ENCODE results near the gene SEMA3B. TPM values are rescaled to one million over a fixed set of nuclear protein-coding genes. Genes with fewer than 3 reads are reported as not detected.

SEMA3B gene
- total RNA-seq, 1 experiment from 2014 or later = 7.3 TPM

GRCh38 chr3:50275141-50275995 is 6.4 kb downstream of the SEMA3B start:
- peaks cover 27% of the 10 kb centered on the region for H3K4me1 Mint-ChIP-seq
- no peak overlapping the region for H3K27ac Mint-ChIP-seq
- no peaks in the 10 kb centered on the region for H3K9me3 Mint-ChIP-seq
- DNase-seq (ENCODE audit: low spot score) (peak; percentile 70), ATAC-seq (peak; percentile 19)
- CTCF ChIA-PET = interaction anchor here (0.6 to 12.5 kb wide), 28 partner anchors 9 to 317 kb away, joined by 3 to 145 read pairs (median 6); partner anchors contain the start of genes GNAI2, GNAT1, HYAL1 and HYAL2
- POLR2A ChIA-PET = interaction anchor here (0.8 to 1.5 kb wide), 5 partner anchors 15 to 58 kb away, joined by 3 to 5 read pairs (median 3); partner anchors contain the start of genes IFRD2 and TUSC2
- peak overlapping the region; percentile 80 for H3K4me3 Mint-ChIP-seq
- H3K27me3 Mint-ChIP-seq (ENCODE audit: low read depth) = peaks cover 64% of the 10 kb centered on the region
- H3K36me3 Mint-ChIP-seq = no peaks in the 10 kb centered on the region
- TF ChIP-seq MLX (CRISPR knock-in tag; IDR thresholded peaks at IDR 0.05) (no peak), OVOL2 (CRISPR knock-in tag; IDR thresholded peaks at IDR 0.05; ENCODE audit: borderline replicate concordance) (no peak), MXD4 (CRISPR knock-in tag; IDR thresholded peaks at IDR 0.05; ENCODE audit: borderline replicate concordance) (no peak), AR (CRISPR knock-in tag; IDR thresholded peaks at IDR 0.05) (no peak), ATF6 (CRISPR knock-in tag; IDR thresholded peaks at IDR 0.05) (no peak), ZNF317 (CRISPR knock-in tag; IDR thresholded peaks at IDR 0.05; ENCODE audit: borderline replicate concordance, low read depth) (no peak), FOXP1 (CRISPR knock-in tag; IDR thresholded peaks at IDR 0.05; ENCODE audit: borderline replicate concordance) (peak; percentile 20; the same call in 1 of the 2 replicates), ZNF425 (CRISPR knock-in tag; conservative IDR thresholded peaks at IDR 0.05) (no peak), ZBTB43 (CRISPR knock-in tag; IDR thresholded peaks at IDR 0.05) (peak; percentile 38; the same call in 1 of the 2 replicates), FOXP4 (CRISPR knock-in tag; IDR thresholded peaks at IDR 0.05) (no peak), USF2 (CRISPR knock-in tag; IDR thresholded peaks at IDR 0.05) (peak; percentile 52), ZNF121 (CRISPR knock-in tag; IDR thresholded peaks at IDR 0.05) (peak; percentile 38; the same call in 1 of the 2 replicates), MAX (CRISPR knock-in tag; IDR thresholded peaks at IDR 0.05) (peak; percentile 78), ZBTB21 (CRISPR knock-in tag; IDR thresholded peaks at IDR 0.05; ENCODE audit: borderline replicate concordance) (0 out of 2 replicates have a peak, but pooled peaks have one; percentile 18), ERG (CRISPR knock-in tag; IDR thresholded peaks at IDR 0.05) (no peak), ETV6 (CRISPR knock-in tag; IDR thresholded peaks at IDR 0.05) (peak; percentile 52; the same call in 1 of the 2 replicates), SP1 (CRISPR knock-in tag; conservative IDR thresholded peaks at IDR 0.05) (peak; percentile 62), E2F5 (CRISPR knock-in tag; IDR thresholded peaks at IDR 0.05) (peak; percentile 52; the same call in 1 of the 2 replicates)
